Measurements from ENCODE around the gene COL20A1.

Gene COL20A1

DNA sequence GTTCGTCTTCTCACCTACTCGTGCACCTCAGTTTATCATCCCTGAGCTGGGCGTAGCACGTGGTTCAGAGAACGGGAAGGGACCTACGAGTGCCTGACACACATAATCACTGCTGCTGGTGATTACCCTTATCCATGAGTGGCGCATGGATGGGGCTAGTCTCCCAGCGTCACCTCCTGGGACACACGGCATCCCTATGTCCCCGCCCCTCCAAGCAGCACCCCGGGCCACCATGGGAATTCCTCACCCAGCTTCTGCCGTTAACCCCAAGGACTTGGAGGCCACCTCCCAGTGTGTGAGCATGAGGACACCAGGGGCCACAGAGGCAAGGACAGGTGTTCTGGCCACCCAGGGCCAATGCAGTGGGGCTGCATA lies 58.3 kb downstream of the COL20A1 start:
- DNase-seq, result no peak

DNA sequence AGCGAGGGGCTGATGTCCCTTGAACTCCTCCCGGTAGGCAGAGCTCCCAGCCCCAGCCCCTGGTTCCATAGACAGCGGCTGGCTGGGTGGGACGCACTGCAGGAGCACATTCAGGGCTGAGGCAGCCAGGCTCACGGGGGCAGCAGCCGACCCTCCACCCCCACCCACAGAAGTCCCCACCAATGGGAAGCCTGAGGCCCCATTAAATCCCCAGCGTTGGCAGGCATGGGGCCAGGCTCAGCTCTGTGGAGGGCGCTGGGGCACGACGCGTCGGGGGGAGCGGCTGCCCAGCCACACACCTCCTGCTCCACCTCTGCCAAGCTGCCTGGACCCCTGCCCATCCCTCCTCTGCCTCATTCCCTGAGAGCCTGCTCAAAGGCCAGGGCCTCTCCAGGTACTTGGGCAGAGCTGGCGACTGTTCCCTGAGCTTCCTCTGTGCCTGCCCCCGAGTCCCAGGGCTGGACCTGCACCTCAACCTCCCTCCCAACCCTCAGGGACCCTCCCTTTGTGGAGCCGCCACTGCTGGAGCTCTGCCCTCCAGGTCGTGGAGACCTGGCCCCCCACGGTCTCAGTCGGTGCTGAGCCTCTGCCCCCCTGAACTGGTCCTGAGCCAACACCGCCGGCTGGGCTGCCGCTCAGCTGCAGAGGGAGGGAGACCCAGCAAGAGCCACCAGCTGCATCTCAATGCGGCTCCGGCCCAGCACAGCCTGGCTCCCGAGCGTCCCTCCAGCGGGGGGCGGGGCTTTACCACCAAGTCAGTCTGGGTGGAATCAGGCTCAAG lies 59.0 kb downstream of the COL20A1 start:
- no peak for DNase-seq

DNA sequence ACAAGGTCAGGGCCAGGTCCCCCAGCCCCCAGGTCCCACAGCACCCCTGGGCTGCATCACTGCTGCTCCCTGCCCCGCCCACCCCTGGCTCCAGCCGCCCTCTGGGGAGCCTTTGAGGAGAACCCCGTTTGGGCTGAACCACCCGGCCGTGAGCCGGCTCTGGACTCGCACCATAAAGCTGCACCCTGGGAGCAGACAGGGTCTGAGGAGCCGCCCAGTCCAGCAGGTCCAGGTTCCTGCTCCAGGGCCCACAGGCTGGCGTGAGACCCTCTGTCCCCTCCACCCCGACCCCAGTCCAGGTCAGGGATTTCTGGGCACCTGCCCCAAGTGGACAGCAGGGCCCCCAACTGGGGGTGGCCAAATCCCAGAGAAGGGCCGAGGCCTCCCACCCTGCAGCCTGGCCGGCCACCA lies 59.8 kb downstream of the COL20A1 start:
- no peak for DNase-seq

DNA sequence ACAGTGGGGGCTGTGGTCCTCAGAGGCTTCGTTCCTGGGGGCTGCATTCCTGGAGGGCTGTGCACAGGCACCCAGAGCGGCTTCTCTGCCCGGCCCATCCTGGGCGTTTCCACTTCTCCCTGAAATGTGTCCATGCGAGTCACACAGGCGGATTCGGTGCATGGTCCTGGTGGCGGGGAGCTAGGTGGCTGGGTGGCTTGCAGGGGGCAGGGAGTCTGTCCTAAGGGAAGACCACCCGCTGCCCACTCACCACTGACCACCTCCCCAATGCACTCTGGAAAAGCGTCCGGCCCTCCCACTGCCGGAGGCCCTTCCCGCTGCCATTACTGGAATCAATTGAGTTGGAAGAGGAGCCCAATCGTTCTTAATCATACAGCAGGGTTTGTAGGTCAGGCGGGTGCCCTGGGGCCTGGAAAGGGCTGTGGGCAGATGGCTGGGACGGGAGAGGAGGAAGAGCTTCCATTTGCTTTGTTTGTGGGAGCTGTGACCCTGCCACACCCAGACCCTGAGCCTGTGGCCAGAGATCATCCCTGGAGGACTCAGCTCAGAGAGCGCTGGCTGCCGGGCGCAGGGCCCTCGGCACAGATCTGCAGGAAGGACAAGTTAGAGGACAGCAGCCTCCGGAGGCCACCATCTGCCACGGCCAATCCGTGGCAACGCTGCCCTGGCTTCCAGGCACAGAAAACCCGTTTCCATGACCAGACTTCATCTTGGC lies 61.8 kb downstream of the COL20A1 start:
- DNase-seq, result no peak

DNA sequence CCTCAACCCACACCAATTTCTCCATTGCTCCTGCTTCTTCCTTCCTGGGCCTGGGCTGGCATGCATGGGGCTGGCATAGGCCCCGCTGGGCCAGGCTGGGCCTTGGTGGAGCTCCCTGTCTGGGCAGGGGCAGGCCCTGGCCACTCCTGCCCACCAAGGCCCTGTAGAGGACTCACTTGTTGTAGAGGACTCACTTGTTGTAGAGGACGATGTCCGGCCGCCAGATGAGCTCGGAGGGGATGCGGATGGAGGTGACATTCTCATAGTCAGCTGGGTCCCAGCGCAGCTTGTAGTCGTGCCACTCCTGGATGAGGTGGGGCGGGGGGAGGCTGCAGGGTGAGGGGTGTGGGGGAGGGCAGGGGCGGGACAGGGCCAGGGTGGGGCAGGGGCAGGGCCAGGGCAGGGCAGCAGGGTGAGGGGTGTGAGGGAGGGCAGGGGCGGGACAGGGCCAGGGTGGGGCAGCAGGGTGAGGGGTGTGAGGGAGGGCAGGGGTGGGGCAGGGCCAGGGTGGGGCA lies 62.9 kb downstream of the COL20A1 start:
- no peak for DNase-seq

DNA sequence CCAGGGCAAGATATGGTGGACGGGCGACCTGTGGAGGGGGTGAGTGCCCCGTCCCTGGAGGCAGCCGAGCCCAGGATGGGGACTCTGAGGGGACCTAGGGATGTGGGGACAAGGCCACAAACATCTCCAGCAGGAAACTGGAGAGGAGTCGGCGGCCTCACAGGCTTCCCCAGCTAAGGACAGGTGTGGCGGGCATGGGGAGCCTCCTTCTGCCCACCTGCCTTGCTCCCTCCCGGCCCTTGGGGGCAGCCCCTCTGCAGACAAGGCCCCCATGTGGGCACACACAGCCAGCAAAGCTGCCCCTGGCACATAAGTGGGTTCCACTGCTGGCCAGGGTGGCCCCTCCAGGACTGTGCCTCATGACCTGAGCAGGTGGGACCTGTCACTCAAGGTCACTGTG lies 63.5 kb downstream of the COL20A1 start:
- no peak for DNase-seq

DNA sequence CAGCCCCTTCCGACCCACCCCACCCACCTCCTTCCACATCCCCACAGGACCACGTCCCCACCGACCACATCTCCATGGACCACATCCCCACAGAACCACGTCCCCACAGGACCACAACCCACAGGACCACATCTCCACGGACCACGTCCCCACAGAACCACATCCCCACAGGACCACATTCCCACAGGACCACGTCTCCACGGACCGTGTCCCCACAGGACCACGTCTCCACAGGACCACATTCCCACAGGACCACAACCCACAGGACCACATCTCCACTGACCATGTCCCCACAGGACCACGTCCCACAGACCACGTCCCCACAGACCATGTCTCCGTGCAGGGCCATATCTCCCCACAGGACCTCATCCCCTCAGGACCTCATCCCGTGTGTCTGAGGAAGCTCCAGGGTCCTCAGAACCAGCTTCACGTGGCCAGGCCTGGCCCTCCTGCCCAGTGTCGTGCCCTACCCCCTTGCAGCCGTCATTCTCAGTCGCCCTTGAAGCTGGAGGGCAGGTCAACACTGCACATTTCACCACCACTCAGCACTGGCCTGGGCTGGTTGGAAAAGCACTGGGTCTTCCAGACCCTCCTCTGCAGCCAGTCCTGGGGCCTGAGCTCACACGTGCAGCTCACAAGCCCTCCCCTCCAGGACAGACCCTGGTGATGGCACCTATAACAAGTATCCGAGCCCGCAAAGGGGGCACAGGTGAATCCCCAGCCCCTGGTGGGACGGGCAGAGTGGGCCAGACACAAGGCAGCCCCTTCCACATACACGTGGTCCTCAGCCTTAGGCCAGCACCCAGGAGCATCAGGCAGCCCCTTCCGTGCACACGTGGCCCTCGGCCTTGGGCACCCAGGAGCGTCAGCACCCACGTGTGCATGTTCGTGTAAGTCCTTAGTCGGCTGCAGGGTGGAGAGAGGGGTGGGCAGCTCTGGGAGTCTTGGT lies 64.2 kb downstream of the COL20A1 start:
- DNase-seq, result no peak

DNA sequence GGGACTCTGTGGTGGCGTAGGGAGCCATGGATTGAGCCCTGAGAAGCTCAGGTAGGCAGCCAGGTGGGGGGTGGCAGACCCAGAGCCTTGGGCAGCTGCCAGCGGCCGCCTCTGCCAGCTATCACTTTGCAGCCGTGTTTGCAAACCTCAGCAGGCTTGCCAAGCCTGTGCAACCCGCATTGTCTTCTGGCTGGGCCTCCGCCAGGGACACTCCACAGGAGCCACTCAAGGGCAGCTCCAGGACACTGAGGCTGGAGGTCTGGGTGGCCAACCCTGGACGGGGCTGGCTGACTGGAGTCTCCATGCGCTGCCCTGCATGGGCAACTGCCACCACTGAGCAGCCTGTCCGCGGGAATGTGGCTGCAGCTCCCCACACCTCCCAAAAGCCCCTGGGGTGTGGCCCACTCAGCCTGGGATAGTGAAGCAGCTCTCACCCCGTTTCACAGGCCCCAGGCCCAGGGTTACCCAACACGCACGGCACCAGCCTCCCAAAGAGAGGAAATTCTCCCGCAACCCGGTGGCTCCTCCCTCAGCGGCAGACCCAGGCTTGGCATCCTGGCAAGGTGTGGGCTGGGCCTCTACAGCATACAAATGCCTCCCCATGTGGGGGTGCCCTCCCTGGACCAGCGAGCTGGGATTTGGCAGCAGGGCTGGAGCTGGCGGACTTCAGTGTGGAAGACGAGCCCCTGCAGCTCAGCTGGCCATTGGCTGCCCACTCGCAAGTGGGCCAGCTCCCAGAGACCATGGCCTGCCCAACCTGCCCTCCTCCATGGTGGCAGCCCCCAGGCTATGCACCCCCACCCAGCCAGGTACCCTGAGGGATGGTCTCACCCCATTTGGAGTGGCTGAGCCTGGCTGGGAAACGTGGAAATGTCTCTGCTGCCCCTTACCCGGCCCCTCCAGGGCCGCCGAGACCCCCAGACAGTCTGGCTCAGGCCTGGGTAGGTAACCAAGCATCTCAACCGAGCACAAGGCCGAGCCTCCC lies 65.2 kb downstream of the COL20A1 start:
- DNase-seq, result no peak

DNA sequence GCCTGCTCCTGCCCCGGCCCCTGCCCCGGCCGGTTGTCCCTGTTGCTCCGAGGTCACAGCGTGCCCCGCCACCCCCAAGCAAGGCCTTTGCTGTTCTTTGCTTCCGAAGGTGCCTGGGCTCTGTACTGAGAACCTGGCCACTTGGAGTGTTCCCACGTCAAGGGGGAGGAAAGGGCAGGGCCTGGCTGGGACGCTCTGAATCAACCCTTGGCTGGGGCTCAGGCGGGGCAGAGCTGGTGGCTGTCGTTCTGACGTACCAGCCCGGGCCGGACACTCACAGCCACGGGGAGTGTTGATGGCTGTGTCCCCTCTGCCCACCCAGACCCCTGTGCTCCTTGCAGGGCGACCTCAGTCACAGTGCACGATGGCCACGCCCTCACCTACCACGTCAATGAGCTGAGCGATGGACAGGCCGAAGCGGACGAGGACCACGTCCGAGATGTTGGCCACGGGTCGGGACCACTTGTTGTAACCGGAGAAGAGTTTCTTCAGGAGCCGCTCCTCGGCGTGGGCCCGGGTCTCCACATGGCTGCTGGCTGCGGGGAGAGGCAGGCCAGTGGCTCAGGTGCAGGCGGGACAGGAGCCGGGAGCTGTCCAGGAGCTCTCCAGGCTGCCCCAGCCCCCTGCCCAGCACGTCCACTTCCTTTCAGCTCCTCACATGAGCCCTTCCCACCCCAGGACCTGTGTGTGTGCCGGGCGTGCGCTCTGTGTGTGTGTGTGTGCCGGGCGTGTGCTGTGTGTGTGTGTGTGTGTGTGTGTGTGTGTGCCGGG lies 66.4 kb downstream of the COL20A1 start:
- DNase-seq, result no peak

DNA sequence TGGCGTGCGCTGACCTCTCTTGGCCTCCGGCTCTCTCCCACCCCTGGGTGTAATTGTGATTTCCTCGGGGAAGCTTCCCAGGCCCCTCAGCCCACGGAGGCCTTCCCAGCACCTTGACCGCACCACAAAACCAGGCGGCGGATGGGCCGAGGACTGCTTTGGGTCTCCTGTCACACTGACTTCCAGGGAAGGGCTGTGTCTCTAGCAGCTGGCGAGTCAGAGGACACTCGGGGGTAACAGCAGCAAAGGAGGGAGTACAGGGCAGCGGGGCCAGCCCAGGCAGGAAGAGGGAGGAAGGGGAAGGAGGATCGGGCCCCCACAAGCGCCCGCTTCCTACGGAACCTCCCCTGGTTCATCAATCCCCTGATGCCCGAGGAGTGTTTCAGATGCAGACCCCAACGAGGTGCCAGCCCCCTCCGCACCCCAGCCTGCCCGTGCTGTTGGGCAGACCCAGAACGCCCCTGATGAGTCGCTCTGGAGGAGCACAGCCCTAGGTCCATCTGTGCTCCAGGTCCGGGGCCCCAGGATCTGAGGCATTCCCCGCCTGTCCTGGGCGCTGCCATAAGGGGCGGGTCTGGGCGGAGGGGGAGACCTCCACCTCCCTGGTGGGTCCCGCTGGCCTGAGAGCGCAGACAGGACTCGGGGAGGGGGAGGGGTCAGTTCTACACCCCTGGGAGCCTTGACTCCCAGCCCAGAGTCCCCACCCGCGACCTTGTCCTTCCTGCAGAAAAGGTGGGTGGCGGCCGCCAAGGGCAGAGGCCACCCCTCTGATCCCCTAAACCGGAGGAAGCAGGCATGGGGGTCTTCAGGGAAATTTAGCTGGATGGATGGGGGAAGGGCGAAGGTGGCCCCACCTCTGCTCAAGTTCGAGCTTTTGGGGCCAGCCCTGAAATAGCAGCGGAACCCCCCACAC lies 67.2 kb downstream of the COL20A1 start:
- DNase-seq, result no peak

DNA sequence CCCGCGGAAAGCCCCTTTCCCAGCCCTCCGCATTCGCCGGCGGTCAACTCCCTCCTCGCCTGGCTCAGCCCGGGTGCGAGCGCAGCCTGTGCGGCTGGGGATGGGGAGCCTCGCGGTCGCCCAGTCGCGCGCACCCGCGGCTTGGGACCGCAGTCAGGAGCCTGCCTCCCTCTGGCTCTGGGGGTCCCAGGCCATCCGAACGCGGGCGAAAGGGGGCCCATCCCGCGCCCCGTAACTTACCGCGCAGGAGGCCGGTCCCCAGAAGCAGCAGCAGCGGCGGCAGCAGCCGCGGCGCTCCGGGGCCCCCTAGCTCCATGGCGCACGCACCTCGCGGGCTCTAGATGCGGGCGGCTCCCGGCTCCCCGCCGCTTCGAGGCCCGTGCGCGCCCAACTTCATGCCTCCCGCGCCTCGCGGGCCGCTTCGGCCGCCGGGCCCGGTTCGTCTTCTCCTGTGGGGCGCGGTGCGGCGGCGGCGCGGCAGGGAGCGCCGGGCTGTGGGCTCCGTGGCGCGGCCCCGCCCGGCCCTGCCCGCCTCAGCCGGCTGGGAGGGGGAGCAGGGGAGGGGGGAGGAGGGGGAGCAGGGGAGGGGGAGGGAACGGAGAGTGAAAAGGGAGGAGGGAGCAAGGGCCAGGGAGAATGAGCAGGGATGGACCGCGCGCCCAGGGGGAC lies 68.0 kb downstream of the COL20A1 start, which contains the start of gene CHRNA4:
Gene CHRNA4, minus strand, starts transcription at position 500 of the 669 bp plus-strand sequence. Its CDS starts 184 bp downstream, at position 316.
- no peak for DNase-seq

DNA sequence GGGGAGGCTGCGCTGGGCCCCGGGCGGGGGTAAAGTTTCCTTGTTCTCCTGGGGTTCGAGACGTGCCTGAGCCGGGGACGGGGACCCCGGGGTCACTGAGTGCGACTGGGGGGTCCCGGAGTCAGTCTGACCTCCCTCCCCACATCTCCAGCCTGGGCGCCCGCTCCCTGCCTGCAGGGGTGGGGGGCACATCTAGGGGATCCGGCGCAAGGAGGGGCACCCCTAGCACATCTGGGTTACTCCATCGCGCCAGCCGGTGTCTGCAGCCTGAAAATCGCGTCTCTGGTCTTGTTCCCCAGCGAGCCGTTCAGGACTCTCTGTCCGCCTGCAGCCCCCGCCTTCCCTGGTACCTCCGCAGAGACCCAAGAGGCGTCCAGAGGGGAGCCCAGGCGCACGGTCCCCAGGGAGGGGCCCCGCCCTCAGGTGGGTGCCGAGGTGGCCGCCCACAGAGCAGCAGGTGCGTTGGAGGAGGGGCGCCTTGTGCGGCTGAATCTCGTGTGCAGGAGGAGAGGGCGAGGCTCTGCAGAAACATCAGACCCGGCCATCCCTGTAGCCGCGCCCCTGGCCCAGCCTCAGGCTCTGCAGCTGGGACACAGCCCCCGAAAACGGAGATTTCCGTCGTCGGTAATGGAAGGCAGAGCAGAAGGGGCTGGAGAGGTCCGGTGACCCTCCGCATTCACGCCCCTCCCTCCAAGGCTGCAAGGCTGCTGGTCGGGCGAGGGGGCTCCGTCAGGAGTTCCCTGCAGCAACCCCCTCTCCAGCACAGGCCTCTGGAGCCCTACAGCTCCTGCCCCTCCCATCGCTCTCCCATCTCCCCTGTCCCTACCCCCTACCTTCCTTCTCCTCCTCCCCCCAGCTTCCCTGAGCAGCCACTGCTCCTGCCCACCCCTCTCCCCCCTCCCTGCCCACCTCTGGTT lies 68.8 kb downstream of the COL20A1 start:
- DNase-seq, result no peak

DNA sequence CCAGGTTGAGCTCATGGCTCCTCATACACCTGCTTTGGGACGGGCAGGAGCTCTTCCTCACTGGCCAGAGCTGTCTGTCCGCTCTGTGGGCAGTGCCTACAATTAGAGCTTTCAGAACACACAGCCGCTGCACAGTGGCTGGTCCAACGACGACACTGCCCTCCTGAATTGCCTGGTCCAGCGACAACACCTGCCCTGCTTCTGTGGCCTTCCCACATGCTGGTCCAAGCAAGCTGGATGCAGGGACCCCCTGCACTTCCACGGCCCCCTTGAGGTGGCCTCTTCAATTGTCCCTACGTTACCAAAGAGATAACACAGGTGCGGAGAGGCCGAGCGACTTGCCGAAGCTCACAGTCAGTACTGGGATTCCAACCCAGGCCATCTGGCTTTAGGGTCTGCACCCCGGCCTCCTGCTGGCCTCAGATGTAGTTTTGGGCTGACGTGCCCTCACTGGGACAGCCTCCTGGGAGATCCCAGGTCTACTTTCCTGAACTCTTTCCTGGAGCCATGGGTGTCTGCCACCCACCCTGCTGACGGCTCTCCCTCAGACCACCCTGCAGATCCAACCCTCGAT lies 69.5 kb downstream of the COL20A1 start:
- no peak for DNase-seq

DNA sequence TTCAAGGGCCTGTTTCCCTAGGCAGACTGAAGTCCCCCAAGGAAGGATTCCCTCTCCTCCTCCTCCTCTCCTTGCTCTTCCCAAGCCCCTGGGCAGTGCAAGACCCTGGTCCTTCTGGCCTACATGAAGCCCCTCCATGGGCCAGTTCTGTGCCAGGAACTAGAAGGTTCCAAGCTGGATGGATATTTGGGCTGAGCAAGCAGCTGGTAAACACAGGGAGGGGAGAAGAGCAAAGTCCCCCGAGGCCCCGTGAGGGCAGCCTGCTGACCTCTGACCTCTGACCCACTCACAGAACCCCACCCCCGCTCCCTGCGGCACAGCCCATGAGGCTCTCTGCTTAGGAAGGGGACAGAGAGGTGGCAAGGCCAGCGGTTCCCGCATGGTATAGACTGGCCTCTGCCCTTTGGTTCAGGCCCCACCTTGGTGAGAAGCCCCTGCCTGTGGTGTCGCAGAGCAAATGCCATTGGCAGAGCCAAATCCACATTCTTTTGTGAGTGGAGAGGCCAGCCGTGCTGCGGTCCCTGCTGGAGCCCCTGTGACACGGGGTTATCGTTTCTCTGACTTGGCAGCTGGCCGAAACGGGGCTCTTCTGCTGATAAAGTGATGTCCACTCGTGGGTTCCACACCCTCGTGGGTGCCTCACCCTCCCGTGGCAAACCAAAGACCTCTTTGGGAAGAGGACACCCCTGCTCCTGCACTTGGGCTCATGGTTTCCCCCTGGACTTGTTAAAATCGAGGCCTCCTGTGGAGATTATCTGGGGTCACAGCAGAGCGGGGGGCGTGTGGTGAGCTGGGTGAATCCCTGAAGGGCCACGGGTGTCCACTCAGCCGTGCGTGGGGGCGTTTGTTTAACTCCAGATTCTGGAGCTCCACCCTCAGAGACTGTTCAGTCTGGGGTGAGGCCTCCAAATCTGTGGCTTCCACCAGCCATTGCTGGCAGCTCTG lies 70.3 kb downstream of the COL20A1 start:
- no peak for DNase-seq

DNA sequence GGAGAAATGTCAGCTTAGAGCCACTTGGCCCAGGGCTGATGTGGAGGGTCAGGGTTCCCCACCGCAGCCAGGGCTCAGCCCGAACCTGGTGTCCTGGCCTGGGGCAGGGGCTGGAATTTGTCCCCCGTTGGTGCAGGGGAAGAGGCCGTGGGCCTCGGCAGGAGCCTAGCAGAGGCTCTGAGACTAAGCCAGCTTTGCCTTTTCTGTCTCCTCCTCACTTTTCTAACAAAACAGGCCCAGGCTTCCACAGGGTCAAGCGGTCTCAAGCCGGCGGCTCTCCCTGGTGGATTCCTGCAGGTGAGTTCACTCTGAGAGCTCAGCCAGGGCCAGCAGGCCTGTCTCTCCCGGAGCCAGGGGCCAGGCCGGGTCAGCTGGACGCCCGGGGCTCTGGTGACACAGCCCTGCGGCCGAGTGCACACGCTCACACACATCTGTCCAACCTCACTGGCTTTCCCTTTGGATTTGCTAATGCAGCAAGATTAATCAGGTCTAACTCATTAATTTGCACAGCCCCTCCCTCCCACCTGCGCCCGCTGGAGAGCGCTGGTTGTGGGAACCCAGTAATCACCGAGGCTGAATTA lies 71.1 kb downstream of the COL20A1 start:
- no peak for DNase-seq

Data from activated CD4-positive, alpha-beta T cell treated with anti-CD3 and anti-CD28 coated beads, Interleukin-2, amount 50 U/mL, for 4 hours (primary cell).